CD14-positive monocyte (primary cell): ENCODE data around the gene CENPX. TPM values are rescaled to one million over a fixed set of nuclear protein-coding genes. Genes with fewer than 3 reads are reported as not detected.

Source experiments
- DNase-seq, 3 donors: peaks; one replicate each; pipeline ENCODE4 v3.0.0-alpha.2; 2011 to 2022
- H2AFZ ChIP-seq: 2 replicates; pipeline ENCODE4 v1.6.0; 2012; ENCODE audit warnings: mild to moderate bottlenecking, low read depth, low read length, inconsistent platforms; ENCODE audit not compliant: insufficient read depth, poor library complexity, severe bottlenecking
- H3K27ac ChIP-seq, 2 donors: 1 replicate in 1 of 2; 2 replicates in 1 of 2; pipeline ENCODE4 v1.5.1; 2012 to 2013; ENCODE audit warnings: low read length in 2 of 2, control low read depth in 1 of 2, inconsistent platforms in 1 of 2, low read depth in 1 of 2, mild to moderate bottlenecking in 1 of 2
- H3K27me3 ChIP-seq, 2 donors: one replicate each; pipeline versions ENCODE4 v1.6.0 to v1.6.1; 2011 to 2013; ENCODE audit warnings: low read length in 2 of 2; ENCODE audit not compliant: control insufficient read depth in 2 of 2, insufficient read depth in 2 of 2
- H3K36me3 ChIP-seq, 2 donors: replicated peaks in 1 of 2; 1 replicate in 1 of 2; 2 replicates in 1 of 2; pipeline versions ENCODE4 v1.5.1 to v1.6.1; 2012 to 2013; ENCODE audit warnings: low read length in 2 of 2, control low read depth in 1 of 2, inconsistent platforms in 1 of 2, mild to moderate bottlenecking in 1 of 2; ENCODE audit not compliant: insufficient read depth in 2 of 2, control insufficient read depth in 1 of 2
- H3K4me1 ChIP-seq, 2 donors: 1 replicate in 1 of 2; 2 replicates in 1 of 2; pipeline versions ENCODE4 v1.5.1 to v1.6.1; 2012 to 2013; ENCODE audit warnings: low read length in 2 of 2, control low read depth in 1 of 2, inconsistent platforms in 1 of 2, mild to moderate bottlenecking in 1 of 2, moderate library complexity in 1 of 2; ENCODE audit not compliant: insufficient read depth in 2 of 2, control insufficient read depth in 1 of 2
- H3K4me2 ChIP-seq: replicated peaks from 2 replicates; pipeline ENCODE3; 2012; ENCODE audit warnings: low read length, moderate library complexity, mild to moderate bottlenecking; ENCODE audit not compliant: poor library complexity, severe bottlenecking; ENCODE audit errors: extremely low read depth
- H3K4me3 ChIP-seq, 3 experiments: fragments of 200-600 bp in 1 of 3; sonication (generic) in 1 of 3; replicated peaks in 1 of 3; 1 replicate in 2 of 3; 2 replicates in 1 of 3; pipeline ENCODE4 v1.5.1; 2011 to 2013; ENCODE audit warnings: low read length in 3 of 3, mild to moderate bottlenecking in 3 of 3, control low read depth in 2 of 3, low read depth in 2 of 3, inconsistent platforms in 1 of 3, moderate library complexity in 1 of 3
- H3K79me2 ChIP-seq: 2 replicates; pipeline ENCODE4 v1.6.0; 2012; ENCODE audit warnings: mild to moderate bottlenecking, control low read depth, inconsistent platforms, low read length, moderate library complexity; ENCODE audit not compliant: insufficient read depth
- H3K9ac ChIP-seq: 2 replicates; pipeline ENCODE4 v1.6.0; 2017; ENCODE audit warnings: low read length, mild to moderate bottlenecking; ENCODE audit not compliant: insufficient read depth, poor library complexity, severe bottlenecking
- H3K9me3 ChIP-seq, 2 donors: replicated peaks in 1 of 2; 1 replicate in 1 of 2; 2 replicates in 1 of 2; pipeline versions ENCODE4 v1.5.1 to v1.6.1; 2012 to 2013; ENCODE audit warnings: low read length in 2 of 2, control low read depth in 1 of 2; ENCODE audit not compliant: control insufficient read depth in 1 of 2, insufficient read depth in 1 of 2
- H4K20me1 ChIP-seq: 2 replicates; pipeline ENCODE4 v1.6.0; 2012; ENCODE audit warnings: mild to moderate bottlenecking, low read length, control low read depth, moderate library complexity; ENCODE audit not compliant: insufficient read depth
- H3K27ac Mint-ChIP-seq, 7 donors: one replicate each; pipeline ENCODE4 v1.8.0; 2020; ENCODE audit warnings: mild to moderate bottlenecking in 7 of 7, mixed read lengths in 7 of 7, moderate library complexity in 6 of 7, inconsistent platforms in 2 of 7
- H3K27me3 Mint-ChIP-seq, 3 donors: one replicate each; pipeline ENCODE4 v1.8.0; 2021 to 2022; ENCODE audit warnings: low read depth in 3 of 3, mild to moderate bottlenecking in 3 of 3, mixed read lengths in 3 of 3, moderate library complexity in 3 of 3, inconsistent platforms in 1 of 3
- H3K36me3 Mint-ChIP-seq, 2 donors: one replicate each; pipeline ENCODE4 v1.8.0; 2020; ENCODE audit warnings: mixed read lengths in 2 of 2, inconsistent platforms in 1 of 2, mild to moderate bottlenecking in 1 of 2
- H3K4me1 Mint-ChIP-seq: one replicate; pipeline ENCODE4 v1.8.0; 2020; ENCODE audit warnings: mild to moderate bottlenecking, mixed read lengths
- H3K4me3 Mint-ChIP-seq, 2 donors: one replicate each; pipeline ENCODE4 v1.8.0; 2020; ENCODE audit warnings: mild to moderate bottlenecking in 2 of 2, mixed read lengths in 2 of 2, moderate library complexity in 1 of 2
- H3K9me3 Mint-ChIP-seq, 7 donors: one replicate each; pipeline ENCODE4 v1.8.0; 2020 to 2022; ENCODE audit warnings: mixed read lengths in 7 of 7, mild to moderate bottlenecking in 6 of 7, moderate library complexity in 6 of 7, inconsistent platforms in 2 of 7
- CTCF ChIP-seq: fragments of 200-600 bp; IDR thresholded peaks from one replicate; pipeline ENCODE4 v1.8.0; 2022; ENCODE audit warnings: antibody characterized with exemption, mild to moderate bottlenecking
- WGBS: methylation state at CpG from one replicate; pipeline ENCODE4 v1.1.5; 2013; ENCODE audit warnings: missing lambda C conversion rate; ENCODE audit not compliant: insufficient coverage; 5-methylcytosine and 5-hydroxymethylcytosine counted together
- intact Hi-C, 2 donors: fragments of 100-400 bp; cut with micrococcal nuclease; formaldehyde crosslinking; loops; one replicate each; pipeline versions ENCODE4 v1.15.0 to v1.15.1; 2023
- polyA plus RNA-seq, 3 donors: library from polyadenylated mRNA; depleted of rRNA in 1 of 3; unstranded in 2 of 3; stranded (reverse) in 1 of 3; fragments of 300-500 nt in 2 of 3; fragments of >200 nt in 1 of 3; fragmentation: Illumina TruSeq in 2 of 3; gene quantifications; 1 replicate in 2 of 3; 2 replicates in 1 of 3; pipeline ENCODE4 v1.2.3, GENCODE V29; 2012 to 2021

CENPX gene
- polyA plus RNA-seq, 3 donors = 47.7 to 57.0 (median 55.9) TPM

GRCh38 chr17:82025401-82026107 lies 2.9 kb upstream of the CENPX start:
- peaks cover 34 to 49% of the 10 kb centered on the region in 2 donors for H3K4me1 ChIP-seq
- no peaks in the 10 kb centered on the region for H3K27me3 ChIP-seq
- no peak overlapping the region for H3K4me2 ChIP-seq
- intact Hi-C loops = loop anchor here in 1 of 2 donors (10.0 kb wide), 1 partner anchor 299 kb away; no protein-coding TSS in a partner anchor
- Mint-ChIP-seq H3K9me3 (no peaks in the 10 kb centered on the region), H3K27ac (no peak overlapping the region), H3K36me3 (peaks cover 12 to 34% of the 10 kb centered on the region in 2 donors), H3K4me1 (peaks cover 36% of the 10 kb centered on the region), H3K4me3 (no peak overlapping the region), H3K27me3 (peaks cover 3 to 5% (median 4%) of the 10 kb centered on the region in 3 donors)
- H3K36me3 ChIP-seq = peaks cover 0 to 4% of the 10 kb centered on the region in 2 donors
- H3K27ac ChIP-seq = no peak overlapping the region
- H3K79me2 ChIP-seq = peaks cover 26% of the 10 kb centered on the region
- no peak overlapping the region for H3K4me3 ChIP-seq
- H3K9ac ChIP-seq = no peak overlapping the region
- peaks cover 24% of the 10 kb centered on the region for H4K20me1 ChIP-seq
- TF ChIP-seq CTCF = no peak
- DNase-seq = no peak
- no peak overlapping the region for H2AFZ ChIP-seq
- 96% methylated on average over 23 of the region's 25 CpGs for WGBS
- no peaks in the 10 kb centered on the region for H3K9me3 ChIP-seq

- peaks cover 28 to 42% of the 10 kb centered on the region in 2 donors for H3K4me1 ChIP-seq
- peaks cover 3 to 4% (median 3%) of the 10 kb centered on the region in 3 donors for H3K27me3 Mint-ChIP-seq
- peaks cover 33% of the 10 kb centered on the region for H3K79me2 ChIP-seq
- H3K27me3 ChIP-seq = no peaks in the 10 kb centered on the region
- no peak overlapping the region for H3K4me2 ChIP-seq
- H3K4me3 Mint-ChIP-seq = no peak overlapping the region
- no peaks in the 10 kb centered on the region for H3K9me3 Mint-ChIP-seq
- no peak for TF ChIP-seq CTCF
- WGBS = 95% methylated on average over 12 of the region's 17 CpGs
- peaks cover 12 to 34% of the 10 kb centered on the region in 2 donors for H3K36me3 Mint-ChIP-seq
- intact Hi-C loops = loop anchor here in 1 of 2 donors (5.0 to 10.0 kb wide), 2 partner anchors 48 to 300 kb away; partner anchors contain the start of gene ASPSCR1
- no peak overlapping the region for H2AFZ ChIP-seq
- no peak overlapping the region for H3K27ac Mint-ChIP-seq
- DNase-seq = no peak
- peaks cover 36% of the 10 kb centered on the region for H3K4me1 Mint-ChIP-seq
- no peaks in the 10 kb centered on the region for H3K9me3 ChIP-seq
- peaks cover 27% of the 10 kb centered on the region for H4K20me1 ChIP-seq
- peaks cover 0 to 4% of the 10 kb centered on the region in 2 donors for H3K36me3 ChIP-seq
- no peak overlapping the region for H3K4me3 ChIP-seq
- H3K9ac ChIP-seq = no peak overlapping the region
- no peak overlapping the region for H3K27ac ChIP-seq
These were observed 2.2 kb upstream of the CENPX start for GRCh38 chr17:82024859-82025258.
